22Rv1 (cell line): ENCODE measurements around the gene SAMD13.

Experiments
- CTCF ChIP-seq: fragments of 450-650 bp; IDR thresholded peaks from 2 replicates; pipeline ENCODE4 v1.5.1; 2017; ENCODE audit warnings: mild to moderate bottlenecking
- ZFX ChIP-seq: fragments of 450-650 bp; IDR thresholded peaks from 2 replicates; pipeline ENCODE4 v1.6.1; 2017; ENCODE audit warnings: antibody characterized with exemption, borderline replicate concordance

GRCh38 chr1:84267476-84267875 is 34.0 kb upstream of the SAMD13 start:
- TF ChIP-seq CTCF (no peak), ZFX (no peak)
